GM12874 (cell line): Measurements from ENCODE around the gene SLC8B1.

Experiments
- TF ChIP-seq, protein P1 (sequence below): IDR thresholded peaks from 2 replicates; pipeline ENCODE4 v1.5.1; 2011; ENCODE audit warnings: low read depth, mild to moderate bottlenecking, control low read depth, low read length, moderate library complexity; ENCODE audit not compliant: insufficient read depth

Gene SLC8B1

DNA sequence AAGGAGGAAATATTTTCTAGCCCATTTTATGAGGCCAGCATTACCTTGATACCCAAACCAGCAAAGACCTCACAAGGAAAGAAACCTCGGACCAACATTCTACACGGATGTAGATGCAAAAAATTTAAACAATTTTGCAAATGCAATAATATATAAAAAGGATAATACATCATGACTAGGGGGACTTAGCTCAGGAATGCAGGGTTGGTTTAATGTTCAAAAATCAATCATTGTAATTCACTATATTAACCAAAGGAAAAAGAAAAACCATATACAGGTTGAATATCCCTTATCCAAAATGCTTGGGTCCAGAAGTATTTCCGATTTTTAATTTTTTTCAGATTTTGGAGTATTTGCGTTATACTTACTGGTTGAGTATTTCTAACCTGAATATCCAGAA lies 80.6 kb downstream of the SLC8B1 start:
- TF ChIP-seq, protein P1, sequence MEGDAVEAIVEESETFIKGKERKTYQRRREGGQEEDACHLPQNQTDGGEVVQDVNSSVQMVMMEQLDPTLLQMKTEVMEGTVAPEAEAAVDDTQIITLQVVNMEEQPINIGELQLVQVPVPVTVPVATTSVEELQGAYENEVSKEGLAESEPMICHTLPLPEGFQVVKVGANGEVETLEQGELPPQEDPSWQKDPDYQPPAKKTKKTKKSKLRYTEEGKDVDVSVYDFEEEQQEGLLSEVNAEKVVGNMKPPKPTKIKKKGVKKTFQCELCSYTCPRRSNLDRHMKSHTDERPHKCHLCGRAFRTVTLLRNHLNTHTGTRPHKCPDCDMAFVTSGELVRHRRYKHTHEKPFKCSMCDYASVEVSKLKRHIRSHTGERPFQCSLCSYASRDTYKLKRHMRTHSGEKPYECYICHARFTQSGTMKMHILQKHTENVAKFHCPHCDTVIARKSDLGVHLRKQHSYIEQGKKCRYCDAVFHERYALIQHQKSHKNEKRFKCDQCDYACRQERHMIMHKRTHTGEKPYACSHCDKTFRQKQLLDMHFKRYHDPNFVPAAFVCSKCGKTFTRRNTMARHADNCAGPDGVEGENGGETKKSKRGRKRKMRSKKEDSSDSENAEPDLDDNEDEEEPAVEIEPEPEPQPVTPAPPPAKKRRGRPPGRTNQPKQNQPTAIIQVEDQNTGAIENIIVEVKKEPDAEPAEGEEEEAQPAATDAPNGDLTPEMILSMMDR = no peak

DNA sequence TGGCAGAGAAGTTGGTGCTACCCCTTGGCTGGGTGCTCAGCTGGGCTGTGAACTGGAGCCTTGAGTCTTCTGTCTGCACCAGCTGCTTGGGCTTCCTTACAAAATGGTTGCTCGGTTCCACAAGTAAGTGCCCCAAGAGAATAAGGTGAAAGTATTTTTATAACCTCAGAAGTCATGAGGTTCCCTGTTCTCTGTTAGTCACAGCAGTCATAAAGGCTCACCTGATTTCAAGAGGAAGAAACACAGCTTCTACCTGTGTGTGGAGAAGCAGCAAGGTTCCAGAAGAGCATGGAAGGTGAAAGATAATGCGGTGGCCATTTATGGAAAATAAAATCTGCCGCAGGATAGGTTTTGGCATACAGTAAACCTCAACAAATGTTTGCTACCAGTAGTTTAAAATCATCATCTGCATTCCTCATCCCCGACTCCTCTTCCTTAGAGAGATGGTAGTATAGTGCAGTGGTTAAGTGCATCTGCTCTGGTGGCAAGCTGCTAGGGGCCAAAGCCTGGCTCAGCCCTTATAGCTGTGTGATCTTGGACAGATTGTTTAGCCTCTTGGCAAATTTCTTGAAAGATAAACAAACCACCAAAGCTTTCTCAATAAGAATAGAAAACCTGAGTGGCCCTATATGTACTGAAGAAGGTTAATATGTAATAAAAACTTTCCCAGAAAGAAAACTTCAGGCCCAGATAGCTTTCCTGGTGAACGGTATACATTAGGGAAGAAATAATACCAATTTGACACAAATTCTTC lies 81.2 kb downstream of the SLC8B1 start:
- TF ChIP-seq, protein P1 = no peak

DNA sequence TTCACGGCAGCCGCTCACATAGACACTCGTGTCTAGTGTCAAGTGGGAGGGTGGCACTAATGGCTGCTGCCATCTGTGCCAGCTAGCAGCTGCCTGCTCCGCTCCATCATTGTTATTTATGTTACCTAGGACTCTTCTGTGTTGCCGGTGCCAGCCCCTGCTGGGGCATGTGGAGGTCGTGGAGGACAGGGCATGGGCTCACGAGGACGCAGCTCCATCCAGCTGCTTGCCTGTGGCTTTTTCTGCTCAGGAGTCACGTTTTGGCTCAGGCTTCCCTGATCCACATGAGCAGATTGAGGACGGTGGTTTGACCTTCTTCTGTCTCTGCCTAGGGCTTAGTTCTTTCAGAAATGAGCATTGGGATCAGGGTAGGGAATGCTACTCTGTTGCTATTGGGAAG lies 82.4 kb downstream of the SLC8B1 start:
- TF ChIP-seq, protein P1 = no peak

DNA sequence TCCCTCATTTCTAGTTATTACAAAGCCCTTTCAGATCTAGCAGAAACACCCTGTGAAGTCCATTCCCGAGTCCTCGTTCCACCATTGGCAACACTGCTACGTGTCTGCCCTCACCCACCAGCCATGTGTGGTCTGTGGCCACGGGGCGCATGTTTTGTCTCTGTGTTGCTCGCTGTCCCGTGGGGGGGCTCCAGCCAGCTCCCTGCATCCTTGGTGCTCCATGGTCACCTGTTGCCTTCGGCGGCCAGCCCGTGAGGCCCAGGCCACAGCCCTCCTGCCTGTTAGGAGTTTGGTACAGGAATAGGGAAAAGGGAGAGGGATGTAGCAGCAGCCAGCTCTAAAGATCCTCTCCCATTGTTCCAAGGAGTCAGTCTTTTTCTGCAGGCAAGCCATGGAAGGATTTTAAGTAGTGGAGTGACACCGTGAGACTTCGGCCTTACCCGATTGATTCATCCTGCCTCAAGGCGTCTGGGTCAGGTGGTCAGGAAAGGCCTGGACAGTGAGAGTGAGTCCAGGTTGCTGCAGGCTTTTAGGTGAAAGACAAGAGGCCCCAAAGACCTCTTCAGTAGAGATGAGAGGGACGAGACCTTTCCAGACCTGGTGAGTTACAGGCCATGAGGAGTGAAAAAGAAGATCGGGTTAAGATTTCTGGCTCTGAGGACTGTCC lies 83.4 kb downstream of the SLC8B1 start:
- TF ChIP-seq, protein P1 = no peak

DNA sequence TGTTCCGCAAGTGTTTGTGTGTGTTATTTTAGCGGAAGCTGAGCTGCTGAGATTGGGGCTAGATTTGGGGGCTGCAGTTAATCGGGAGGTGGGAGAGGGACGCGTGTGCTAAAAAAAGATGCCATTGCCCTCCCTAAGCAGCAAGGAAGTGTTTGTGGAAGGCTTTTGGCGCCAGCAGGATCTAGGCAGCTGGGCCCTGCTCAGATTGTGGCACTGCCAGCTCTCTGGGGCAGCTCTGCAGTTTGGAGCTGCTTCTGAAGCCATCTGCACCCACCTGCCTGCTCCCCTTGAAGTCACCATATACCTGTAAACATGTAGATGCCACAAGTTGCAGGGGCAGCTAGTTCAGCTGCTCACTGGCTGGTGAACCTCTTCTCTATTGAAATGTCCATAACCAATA lies 84.9 kb downstream of the SLC8B1 start:
- TF ChIP-seq, protein P1 = no peak

DNA sequence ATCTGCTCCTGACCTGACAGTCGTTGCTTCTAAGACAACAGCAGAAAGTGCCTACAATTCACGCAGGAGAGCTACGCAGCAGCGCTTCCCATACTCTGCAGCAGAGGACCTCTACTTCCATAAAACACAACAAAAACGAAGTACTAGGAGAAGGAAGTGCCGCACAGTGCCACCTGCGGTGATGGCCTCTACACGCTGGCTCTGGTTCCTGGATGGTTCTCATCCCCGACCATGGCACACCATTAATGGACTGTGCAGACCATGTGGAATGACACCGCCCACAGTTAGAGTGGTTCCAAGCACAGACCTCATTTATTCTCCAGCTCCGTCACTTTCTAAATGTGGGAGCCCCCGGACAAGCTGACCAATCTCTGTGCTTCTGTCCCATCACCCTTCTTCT lies 85.4 kb downstream of the SLC8B1 start:
- TF ChIP-seq, protein P1 = no peak

DNA sequence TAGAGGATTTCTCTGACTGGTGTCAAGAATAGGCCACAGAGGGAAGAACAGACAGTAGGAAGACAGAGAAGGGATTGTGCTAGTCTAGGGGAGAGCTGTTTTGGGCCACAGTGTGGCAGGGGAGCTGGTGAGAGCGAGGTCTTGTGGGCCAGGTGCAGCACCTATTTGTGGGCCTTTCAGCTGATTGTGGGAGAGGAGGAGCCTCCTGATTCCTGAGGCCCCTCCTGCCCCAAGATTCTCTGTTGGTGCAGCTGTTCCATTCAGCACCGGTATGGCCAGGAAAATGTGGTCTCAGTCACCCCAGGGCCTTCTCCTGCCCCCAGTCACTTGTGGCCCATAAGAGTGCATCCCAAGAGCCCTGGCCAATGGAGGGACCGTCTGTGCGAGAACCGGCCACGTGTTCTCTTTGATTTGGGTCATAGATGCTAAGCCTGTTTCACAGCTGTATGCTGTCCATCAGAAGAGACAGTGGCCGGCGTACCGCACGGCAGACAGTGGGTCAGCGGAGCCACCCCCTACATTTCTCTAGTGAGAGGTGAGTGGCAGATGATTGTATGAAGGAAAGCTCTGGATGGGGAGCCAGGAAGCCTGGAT lies 86.0 kb downstream of the SLC8B1 start:
- TF ChIP-seq, protein P1 = no peak
